Measurements from ENCODE around the gene PROP1.

DNA sequence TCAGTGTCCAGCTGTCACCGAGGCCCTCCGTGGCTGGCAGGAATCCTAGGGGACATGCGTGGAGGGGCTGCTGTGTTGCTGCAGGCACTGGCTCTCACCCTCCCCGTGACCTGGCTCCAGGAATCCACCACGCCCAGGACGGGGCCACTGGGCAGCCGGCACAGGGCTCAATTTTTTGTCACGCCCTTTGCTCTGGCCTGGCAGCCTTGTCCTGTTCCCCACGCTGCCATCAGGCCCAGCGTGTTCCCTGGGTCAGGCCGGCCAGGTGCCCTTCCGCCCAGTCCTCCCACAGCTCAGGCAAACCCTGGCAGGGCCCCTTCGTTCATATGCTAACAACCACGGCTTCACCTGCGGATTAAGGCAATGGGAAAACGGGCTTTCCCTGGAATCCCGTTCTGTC, 37.3 kb downstream of the PROP1 start:
- TF ChIP-seq, protein P1, sequence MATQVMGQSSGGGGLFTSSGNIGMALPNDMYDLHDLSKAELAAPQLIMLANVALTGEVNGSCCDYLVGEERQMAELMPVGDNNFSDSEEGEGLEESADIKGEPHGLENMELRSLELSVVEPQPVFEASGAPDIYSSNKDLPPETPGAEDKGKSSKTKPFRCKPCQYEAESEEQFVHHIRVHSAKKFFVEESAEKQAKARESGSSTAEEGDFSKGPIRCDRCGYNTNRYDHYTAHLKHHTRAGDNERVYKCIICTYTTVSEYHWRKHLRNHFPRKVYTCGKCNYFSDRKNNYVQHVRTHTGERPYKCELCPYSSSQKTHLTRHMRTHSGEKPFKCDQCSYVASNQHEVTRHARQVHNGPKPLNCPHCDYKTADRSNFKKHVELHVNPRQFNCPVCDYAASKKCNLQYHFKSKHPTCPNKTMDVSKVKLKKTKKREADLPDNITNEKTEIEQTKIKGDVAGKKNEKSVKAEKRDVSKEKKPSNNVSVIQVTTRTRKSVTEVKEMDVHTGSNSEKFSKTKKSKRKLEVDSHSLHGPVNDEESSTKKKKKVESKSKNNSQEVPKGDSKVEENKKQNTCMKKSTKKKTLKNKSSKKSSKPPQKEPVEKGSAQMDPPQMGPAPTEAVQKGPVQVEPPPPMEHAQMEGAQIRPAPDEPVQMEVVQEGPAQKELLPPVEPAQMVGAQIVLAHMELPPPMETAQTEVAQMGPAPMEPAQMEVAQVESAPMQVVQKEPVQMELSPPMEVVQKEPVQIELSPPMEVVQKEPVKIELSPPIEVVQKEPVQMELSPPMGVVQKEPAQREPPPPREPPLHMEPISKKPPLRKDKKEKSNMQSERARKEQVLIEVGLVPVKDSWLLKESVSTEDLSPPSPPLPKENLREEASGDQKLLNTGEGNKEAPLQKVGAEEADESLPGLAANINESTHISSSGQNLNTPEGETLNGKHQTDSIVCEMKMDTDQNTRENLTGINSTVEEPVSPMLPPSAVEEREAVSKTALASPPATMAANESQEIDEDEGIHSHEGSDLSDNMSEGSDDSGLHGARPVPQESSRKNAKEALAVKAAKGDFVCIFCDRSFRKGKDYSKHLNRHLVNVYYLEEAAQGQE (IDR thresholded peaks at IDR 0.05; ENCODE audit: low read depth) = no peak
- TF ChIP-seq FOXM1 (IDR thresholded peaks at IDR 0.05; ENCODE audit: borderline replicate concordance, low read depth) (no peak), CREB1 (IDR thresholded peaks at IDR 0.05; ENCODE audit: low read depth) (no peak), YY1 (IDR thresholded peaks at IDR 0.05; ENCODE audit: low read depth) (no peak), EGR1 (IDR thresholded peaks at IDR 0.05) (no peak), RAD21 (IDR thresholded peaks at IDR 0.05; ENCODE audit: low read depth) (no peak), EP300 (IDR thresholded peaks at IDR 0.05; ENCODE audit: borderline replicate concordance) (no peak)
- TF ChIP-seq, protein P2, sequence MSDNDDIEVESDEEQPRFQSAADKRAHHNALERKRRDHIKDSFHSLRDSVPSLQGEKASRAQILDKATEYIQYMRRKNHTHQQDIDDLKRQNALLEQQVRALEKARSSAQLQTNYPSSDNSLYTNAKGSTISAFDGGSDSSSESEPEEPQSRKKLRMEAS (IDR thresholded peaks at IDR 0.05) = no peak

Data from Ishikawa (cell line).